Stimulated activated naive CD4-positive, alpha-beta T cell (primary cell): ENCODE results near the gene ADAM19.

Source experiments
- DNase-seq, 6 experiments: peaks; one replicate each; lab custom pipeline; 2025; lab: John Stamatoyannopoulos, UW

ADAM19 gene

DNA sequence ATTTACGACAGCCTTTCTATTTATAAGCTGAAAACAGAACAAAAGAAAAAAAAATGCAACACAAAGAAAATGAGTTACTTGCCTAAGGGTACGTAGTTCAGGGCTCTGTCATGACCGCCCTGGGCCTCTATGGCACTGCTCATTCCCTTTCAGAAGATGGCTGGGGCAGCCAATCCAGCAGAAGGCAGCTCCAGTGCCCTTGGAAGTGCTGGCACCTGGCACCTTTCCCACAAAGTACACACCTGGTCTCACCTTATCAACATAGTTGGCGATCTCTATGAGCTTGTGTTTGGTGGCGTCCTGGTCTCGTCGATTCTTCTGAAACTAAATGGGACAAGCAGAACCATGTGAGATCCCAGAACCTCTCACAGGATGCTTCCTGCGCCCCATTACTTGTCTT is 62.4 kb downstream of the ADAM19 start:
- no peak for DNase-seq

DNA sequence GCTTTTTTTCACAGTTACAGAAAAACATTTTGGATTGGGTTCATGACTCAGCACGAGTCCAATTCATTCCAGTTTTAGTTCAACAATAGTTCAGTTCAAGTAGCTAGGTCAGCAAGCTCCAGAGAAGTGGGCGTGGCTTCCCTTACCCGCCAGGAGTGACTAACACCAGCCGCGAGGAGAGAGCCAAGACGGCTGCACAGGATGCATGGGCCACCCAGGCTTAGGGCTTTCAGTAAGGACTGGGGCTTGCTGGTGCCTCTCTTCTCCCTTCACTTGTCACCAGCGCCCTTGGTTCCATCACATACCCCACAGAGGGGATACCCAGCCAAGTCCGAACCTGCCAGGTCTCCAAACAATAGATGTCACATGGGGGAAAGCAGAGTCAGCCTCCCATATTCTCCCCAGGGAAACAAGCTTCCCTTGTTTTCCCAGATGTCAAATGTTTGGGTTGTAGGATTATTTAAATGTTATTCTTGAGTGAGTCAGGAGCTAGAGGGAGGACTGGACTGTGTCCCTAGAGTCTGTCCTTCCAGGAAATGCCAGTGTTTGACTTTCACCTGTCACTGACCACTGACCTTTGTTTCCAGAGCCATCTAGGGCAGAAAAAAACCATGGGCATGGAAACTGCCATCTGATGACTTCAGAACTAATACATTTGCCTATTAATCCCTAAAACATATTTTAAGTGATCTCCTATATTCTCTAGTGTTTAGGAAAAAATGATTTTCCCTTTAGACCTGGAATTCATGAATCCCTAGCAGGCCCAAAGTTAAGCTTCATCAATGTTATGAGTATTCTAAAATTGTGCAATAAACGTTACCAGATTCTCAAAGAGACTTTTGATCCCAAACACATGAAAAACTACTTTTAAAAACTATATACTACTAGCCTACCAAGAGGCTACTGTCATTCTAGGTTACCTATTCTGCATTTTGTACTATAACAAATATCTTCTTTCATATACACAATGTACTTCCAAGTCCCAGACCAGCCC is 63.6 kb downstream of the ADAM19 start:
- no peak for DNase-seq

DNA sequence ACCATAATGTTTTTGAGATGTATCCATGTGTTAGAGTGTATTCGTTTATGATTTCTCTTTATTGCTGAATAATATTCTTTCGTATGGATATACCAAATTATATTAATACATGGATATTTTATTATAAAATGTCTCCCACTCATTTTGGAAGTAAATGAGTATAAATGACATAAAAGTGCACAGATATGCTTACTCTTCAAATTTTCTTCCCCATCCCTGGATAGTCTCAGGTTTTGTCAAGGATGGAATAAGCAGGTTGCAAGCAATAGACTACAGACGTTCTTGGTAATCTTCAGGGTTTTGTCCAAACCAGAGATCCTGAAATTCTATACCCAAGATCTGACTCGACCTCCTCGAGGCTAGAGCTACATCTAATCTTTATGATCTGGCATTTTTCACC is 64.9 kb downstream of the ADAM19 start:
- no peak for DNase-seq

DNA sequence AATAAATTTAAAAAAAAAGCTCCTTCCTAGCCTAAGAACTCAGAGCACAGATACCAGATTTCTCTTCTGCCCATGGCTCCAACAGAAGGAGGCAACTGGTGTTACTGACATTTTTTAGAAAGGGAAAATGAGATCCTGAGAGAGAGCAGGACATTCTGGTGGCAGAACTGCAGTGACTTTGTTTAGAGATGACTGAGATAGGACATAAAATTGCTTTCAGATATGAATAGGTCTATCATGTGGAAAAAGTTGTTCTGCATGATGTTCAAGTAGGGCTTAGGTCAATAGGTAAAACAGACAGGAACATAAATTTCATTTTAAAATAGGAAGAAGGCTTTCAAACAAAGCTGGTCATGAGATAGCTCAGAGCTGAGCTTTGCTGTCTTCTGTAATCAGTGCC is 66.0 kb downstream of the ADAM19 start:
- DNase-seq = no peak

DNA sequence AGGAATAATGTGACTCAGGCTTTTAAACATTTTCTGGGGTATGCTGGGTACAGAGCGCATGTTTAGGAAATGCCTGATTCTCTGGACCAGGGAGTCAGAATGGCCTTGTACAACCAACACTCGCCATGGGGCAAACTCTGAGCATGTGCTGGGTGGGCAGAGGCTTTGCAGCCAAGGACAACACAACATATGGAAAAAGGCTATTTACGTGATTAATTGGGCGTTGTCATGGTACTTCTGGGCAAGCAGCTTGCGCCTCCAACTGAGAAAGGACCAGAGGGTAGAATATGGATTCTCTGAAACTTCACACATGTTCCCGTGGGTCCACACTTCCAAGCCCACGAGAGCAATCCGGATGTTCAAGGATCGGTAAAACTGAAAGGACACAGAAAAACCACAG is 66.5 kb downstream of the ADAM19 start:
- no peak for DNase-seq

DNA sequence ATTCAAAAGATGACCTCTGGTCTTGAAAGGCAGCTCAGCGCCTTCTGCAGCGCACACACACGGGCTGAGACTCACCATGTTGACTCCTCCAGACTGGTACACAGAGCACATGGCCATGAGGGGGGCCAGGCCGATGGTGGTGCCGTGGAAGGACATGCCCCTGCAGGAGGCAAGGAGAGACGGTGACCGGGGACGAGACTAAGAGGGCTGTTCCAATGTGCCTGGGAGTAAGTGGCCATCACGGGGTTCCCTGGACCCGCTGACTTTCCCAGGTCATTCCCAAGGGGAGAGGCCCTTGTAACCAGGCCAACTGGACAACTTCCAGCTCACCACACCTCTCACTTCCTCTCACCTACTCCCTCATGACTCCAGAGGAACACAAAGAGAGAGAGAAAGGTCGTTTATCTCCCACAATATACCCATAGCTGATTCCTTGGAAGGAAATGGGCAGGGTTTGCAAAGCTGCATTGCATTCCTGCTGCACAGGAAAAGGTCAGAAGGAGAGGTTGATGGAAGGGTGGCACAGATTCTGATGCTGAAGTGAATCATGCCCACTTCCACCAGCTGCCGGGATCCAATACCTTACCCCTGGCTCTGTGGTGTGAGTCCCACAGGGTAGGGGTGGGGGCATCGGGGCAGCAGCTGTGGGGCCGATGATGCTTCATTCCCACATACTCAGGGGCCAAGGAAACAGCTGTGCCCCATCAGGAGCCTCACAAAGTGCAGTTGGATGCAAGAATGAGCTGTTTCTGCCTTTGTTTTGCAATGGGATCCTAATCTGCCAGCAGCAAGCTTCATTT is 68.4 kb downstream of the ADAM19 start:
- no peak for DNase-seq

DNA sequence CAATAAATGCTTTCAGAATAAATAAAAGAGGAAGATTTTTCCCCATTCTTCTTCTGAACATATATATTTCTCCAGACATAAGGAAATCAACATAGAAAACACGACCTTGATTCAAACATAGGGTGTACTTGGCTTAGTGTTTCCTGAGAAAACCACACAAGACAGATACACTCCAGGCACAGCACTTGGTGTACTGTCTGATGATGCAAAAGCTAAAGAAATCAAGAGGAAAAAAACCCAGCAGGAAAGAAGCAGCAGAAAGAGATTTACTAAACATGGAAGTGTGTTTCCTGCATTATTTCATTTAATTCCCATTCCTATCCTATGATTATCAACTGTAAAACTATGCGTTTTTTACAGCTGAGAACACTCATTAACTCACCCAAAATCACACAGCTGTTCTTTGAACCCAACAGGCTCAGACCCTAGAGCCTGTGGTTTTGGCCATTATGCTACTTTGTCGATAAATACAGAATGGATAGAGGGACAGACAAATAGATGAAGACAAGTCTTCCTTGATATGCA is 69.4 kb downstream of the ADAM19 start:
- no peak for DNase-seq

DNA sequence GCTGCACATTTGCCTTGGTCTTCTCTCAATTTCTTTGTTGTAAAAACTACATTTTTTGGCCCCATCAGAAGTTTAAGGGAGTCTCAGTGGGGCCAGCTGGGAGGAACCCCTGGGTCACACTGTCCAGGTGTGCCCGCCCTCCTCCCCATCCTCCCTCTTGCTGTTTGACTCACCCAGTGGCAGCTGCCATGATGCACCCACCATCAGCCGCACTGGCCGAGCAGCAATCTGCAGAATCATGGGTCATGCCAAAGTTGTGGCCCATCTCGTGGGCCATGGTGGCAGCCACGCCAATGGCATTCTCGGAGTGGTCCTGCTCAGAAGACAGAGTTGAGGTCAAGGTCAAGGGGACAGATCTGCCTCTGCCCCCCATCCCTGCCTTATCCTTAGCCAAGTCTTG is 70.1 kb downstream of the ADAM19 start:
- DNase-seq = no peak

DNA sequence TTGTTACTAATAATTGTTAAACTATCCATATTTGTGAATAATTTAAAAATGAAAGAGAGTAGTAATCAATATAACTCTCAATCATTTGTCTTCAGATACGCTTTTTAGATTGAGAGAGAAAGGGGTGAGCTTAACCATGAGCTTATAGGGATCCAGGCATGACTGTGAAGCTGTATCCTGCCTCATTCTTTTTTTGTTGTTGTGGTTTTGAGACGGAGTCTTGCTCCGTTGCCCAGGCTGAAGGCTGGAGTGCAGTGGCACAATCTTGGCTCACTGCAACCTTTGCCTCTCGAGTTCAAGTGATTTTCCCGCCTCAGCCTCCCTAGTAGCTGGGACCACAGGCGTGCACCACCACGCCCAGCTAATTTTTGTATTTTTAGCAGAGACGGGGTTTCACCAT is 71.5 kb downstream of the ADAM19 start:
- DNase-seq = no peak

DNA sequence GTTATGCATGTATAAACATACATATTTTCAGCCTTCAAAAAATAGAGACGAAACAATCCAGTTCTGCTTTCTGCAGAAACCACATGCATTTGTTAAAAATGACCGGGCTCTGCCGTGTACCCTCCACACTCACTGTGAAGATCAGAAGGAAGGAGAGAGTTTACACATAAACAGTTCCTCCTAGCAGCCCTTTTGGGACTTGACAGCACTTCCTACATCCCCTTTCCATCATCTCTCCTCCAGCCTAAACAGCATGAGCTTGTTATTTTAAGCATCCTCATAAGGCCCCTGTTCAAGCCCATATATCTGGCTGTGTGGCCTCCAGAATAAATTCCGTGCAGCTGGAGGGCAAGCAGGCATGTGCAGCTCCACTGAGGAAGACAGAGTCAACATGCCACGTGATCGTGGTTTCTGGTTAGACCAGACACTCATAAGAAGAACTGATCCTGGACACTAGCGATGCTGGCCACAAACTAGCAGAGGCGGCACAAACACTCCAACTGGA is 73.4 kb downstream of the ADAM19 start:
- no peak for DNase-seq

DNA sequence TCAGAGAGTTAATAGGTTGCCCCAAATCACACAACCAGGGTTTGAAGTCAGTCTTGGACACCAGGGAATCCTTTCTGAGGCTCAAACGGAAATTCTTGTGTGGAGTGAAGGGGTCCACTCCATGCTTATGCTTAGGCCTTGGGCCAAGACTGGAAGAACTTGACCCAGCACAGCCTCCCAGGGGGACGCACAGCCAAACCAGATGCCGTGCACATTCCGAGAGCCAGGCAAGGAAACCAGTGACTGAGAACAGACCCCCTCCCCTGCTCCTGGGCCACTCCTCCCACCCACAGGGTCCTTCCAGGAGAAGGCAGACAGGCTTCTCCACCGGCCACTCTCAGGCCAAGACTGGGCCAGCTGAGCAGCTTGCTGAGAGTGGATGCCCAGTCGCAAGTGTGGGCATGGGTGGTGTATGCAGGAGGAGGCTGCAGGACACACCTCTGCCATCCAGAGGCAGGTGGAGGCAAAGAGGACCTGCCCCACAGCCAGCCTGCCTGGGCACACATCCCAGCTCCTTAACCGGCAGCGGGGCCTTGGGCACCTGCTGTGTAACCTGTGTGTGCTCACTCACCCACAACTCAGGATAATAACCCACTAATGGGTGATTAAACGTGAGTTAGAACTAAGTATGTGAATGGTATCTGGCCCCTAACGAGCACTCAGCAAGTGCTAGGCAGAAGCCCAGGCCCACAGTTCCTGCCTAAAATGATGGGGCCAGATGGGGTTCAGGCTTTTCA is 77.5 kb downstream of the ADAM19 start:
- no peak for DNase-seq

DNA sequence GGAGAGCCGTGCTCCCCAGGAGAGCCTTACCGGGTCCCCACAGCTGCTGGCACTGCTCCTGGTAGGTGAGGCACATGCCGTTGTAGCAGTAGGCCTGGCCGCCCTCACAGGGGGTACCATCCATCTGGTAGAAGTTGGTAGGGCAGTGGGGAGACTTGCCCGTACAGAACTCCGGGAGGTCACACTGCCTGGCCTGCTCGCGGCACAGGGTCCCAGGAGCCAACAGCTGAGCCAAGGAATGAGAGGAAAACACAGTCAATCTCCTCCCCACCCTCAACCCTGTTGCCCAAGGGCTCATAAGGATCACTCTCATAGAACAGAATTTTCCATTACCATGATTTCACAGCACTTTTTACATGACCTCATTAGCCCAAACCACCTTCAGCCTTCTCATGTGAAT is 78.7 kb downstream of the ADAM19 start:
- no peak for DNase-seq

DNA sequence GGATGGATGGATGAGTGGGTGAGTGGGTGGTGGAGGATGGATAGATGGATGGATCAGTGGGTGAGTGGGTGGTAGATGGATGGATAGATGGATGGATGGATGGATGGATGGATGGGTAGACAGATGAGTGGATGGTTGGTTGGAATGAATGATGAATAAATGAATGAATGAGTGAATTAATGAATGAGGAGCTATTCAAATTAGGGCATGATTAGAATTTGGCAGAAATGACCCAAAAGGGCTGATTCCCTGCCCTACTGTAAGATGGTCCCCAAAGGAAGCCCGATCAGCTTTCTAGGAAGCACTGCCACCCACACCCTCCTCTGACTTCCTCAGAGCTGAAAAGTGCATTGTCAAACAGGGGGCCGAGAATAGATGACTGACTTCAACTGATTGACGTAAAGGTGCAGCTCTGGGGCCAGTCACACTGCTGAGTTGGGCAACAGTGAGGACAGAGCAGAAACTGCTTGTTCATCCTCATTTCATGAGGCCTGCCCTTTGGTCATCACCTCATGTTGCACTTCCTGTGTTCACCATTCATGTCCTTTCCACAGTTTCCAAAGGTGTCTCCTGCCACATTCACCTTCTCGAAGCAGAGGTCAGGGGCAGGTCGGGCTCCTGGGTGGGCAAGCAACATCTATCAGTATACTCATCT is 81.3 kb downstream of the ADAM19 start:
- DNase-seq = no peak

DNA sequence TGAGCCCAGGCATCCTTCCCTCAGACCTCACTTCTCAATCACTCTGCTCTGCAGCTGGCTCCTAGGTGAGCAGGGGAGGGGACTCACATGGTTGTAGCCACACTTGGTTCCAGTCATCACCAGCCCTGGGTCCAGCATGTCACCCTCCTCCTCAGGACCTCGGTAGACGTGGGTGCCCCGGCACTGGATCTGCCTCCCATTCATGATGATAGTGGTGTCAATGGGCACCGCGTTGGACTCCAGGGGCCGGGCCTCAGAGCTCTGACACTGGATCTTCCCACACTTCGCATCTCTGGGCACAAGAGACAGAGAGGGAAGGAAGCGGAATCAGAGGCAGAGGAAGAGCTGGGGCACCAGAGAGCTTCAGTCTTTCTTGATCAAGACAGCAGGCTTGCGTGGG is 82.7 kb downstream of the ADAM19 start:
- DNase-seq = no peak

DNA sequence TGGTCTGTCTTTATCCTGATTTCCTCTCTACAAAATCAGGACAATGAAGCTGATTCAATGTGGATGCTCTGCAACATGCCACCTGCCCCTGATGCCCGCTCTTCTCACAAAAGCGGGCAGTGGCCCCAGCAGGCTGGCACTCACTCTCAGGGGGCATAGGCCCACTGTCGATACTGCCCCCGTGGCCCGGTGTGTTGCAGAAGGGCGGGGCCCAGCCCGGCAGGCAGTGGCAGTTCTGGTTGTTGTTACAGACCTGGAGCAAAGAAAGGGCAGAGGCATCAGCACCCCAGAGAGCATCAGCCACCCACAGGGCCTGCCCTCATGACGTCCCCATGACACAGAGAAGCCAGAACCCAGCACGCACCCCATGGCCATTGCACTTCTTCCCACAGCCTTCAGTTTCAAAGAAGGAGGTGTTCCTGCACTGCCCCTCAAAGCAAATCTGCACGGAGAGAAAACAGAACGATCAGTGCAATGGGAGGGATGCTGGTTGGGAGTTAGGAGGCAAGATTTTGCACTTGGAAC is 84.0 kb downstream of the ADAM19 start:
- no peak for DNase-seq

DNA sequence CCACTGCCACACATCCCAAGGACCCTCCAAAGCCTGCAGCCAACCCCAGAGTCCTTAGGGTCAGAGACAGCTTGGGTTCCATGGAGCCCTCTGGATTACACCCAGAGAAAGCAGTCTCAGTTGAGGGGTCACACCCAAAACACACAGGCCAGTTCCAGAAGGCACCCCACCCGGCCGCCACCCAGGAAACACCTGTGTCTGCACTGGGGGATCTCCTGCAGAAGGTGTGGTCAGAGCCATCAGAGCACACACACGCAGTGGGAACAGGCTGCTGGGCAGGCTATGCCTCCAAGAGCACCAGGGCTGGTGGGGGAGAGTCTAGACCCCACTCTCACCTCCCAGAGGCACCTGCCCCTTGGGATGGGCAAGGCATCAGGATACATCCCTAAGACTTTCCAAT is 88.2 kb downstream of the ADAM19 start:
- no peak for DNase-seq

DNA sequence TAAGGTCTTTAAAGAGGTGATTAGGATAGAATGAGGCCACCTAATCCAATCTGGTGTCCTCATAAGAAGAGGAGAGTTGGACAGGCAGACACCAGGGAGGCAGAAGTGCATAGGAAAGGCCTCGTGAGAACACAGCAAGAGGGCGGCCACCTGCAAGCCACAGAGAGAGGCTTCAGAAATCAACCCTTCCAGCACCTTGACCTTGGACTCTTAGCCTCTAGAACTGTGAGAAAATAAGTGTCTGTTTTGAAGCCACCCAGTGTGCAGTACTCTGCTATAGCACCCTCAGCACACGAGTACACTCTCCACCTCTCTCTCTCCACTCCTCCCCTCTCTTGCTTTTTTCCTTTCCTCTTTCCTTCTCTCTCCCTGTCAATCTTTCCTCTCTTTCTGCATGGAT is 88.7 kb downstream of the ADAM19 start:
- DNase-seq = no peak

DNA sequence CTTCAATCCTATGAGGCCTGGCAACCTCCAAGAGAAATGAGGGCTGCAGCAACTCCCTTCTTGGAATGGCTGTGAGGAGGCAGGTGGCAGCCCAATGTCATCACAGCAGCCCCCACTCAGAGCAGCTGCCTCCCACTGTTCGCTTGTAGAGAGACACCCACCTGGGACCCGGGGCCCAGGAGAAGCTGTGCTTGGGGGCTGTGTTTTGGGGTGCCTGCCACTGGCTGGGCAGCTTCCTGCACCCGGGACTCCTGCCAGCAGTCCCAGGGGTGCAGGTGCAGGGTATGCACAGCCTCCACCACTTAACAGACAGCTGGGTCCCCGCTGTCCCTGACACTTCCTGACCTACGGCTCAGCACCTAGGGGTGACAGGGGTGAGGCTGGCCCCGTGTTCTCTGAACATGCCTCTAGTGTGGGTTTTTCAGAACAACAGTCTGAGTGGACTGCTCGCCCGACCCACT is 89.3 kb downstream of the ADAM19 start:
- DNase-seq = no peak

DNA sequence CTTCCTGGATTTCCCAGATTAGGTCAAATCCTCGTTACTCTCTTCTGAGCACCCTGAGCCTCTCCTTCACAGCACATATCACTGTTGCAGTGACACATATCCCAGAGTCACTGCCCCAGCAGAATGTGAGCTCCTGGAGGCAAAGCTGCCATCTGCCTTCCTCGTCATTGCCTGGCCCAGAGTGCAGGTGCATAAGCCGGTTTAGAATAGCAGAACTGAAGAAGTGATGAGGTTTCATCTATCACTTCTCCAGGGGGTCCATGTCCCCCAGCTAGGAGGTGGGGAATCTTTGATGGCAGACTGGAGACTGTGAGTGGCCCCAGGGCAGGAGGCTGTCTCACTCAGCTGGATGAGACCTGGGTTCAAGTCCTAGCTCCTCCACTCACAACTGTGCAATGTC is 89.8 kb downstream of the ADAM19 start:
- no peak for DNase-seq

DNA sequence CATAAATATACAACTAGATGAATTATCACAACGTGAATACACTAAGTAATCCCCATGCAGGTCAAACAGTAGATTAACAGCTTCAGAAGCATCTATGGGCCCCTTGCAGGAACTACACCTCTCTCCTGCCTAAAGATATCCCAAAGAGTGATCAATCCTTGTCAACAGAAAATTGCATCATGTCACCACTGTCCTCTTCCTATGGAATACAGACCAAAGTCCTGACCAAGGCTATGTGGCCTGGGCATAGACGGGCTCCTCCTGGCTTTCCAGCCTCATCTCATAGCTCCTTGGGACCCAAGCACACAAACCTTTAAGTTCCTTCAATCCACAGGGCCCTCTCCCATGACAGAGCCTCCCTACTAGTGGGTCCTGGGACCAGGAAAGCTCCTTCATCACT is 90.2 kb downstream of the ADAM19 start:
- no peak for DNase-seq

DNA sequence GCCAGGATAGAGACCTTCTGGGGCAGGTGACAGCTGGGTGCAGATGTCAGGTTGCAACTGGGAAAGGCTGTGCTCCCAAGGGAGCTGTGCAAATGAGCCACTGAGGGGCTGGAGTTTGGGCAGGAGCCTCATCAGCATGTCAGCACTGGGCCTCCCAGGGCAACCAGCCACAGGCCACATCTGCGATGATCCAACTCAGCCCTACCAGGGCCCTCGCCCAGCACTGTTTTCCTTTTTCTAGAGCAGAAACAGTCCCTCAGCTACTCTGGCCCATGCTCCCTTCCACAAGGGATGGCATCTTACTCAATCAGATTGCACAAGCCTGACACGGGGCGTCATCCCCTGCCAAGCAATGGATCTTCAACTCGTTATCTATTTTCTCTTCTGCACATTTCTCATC is 90.8 kb downstream of the ADAM19 start:
- DNase-seq = no peak
